HEK293T (cell line): ENCODE results near the gene PRSS3.
"Not testable (repeated sequence)": the region's sequence is repeated elsewhere in the genome, so short reads cannot be mapped to it uniquely, and the experiment has no call there.

Source experiments
- ARNT ChIP-seq: fragments of 450-650 bp; IDR thresholded peaks from 2 replicates; pipeline ENCODE4 v1.6.1; 2017; ENCODE audit warnings: mild to moderate bottlenecking
- BHLHE40 ChIP-seq: fragments of 450-650 bp; IDR thresholded peaks from 2 replicates; pipeline ENCODE4 v1.6.1; 2016; ENCODE audit warnings: mild to moderate bottlenecking, moderate library complexity, borderline replicate concordance
- ELF4 ChIP-seq: fragments of 450-650 bp; IDR thresholded peaks from 2 replicates; pipeline ENCODE4 v1.6.1; 2017; ENCODE audit warnings: antibody characterized with exemption
- FOXA1 ChIP-seq: fragments of 450-650 bp; IDR thresholded peaks from 2 replicates; pipeline ENCODE4 v1.6.1; 2016; ENCODE audit warnings: mild to moderate bottlenecking
- FOXK2 ChIP-seq: fragments of 450-650 bp; IDR thresholded peaks from 2 replicates; pipeline ENCODE4 v1.6.1; 2016; ENCODE audit warnings: mild to moderate bottlenecking
- FOXM1 ChIP-seq: fragments of 450-650 bp; IDR thresholded peaks from 2 replicates; pipeline ENCODE4 v1.6.1; 2017; ENCODE audit warnings: mild to moderate bottlenecking, borderline replicate concordance
- HDGF ChIP-seq: fragments of 450-650 bp; IDR thresholded peaks from 2 replicates; pipeline ENCODE4 v1.6.1; 2017; ENCODE audit warnings: antibody characterized with exemption, borderline replicate concordance
- L3MBTL2 ChIP-seq: fragments of 450-650 bp; conservative IDR thresholded peaks from 2 replicates; pipeline ENCODE4 v1.6.1; 2016; ENCODE audit warnings: mild to moderate bottlenecking
- LEF1 ChIP-seq: fragments of 450-650 bp; IDR thresholded peaks from 2 replicates; pipeline ENCODE4 v1.6.1; 2017; ENCODE audit warnings: mild to moderate bottlenecking, borderline replicate concordance
- NFRKB ChIP-seq: fragments of 450-650 bp; IDR thresholded peaks from 2 replicates; pipeline ENCODE4 v1.6.1; 2016; ENCODE audit warnings: mild to moderate bottlenecking, moderate library complexity
- SP1 ChIP-seq: fragments of 450-650 bp; IDR thresholded peaks from 2 replicates; pipeline ENCODE4 v1.6.1; 2017
- SUZ12 ChIP-seq: fragments of 450-650 bp; IDR thresholded peaks from 2 replicates; pipeline ENCODE4 v1.6.1; 2016; ENCODE audit warnings: mild to moderate bottlenecking
- TARDBP ChIP-seq: fragments of 450-650 bp; IDR thresholded peaks from 2 replicates; pipeline ENCODE4 v1.6.1; 2016
- ZNF384 ChIP-seq: fragments of 450-650 bp; IDR thresholded peaks from 2 replicates; pipeline ENCODE4 v1.6.1; 2016

- TF ChIP-seq FOXA1, SP1, BHLHE40, LEF1, FOXK2, SUZ12, L3MBTL2, FOXM1, ZNF384, ELF4, ARNT, NFRKB, HDGF, TARDBP: not testable (repeated sequence)
These were observed 1.9 kb upstream of the PRSS3 start for GRCh38 chr9:33793496-33793895.
